H1 (cell line): ENCODE measurements around the gene CNNM1. TPM values are rescaled to one million over a fixed set of nuclear protein-coding genes. Genes with fewer than 3 reads are reported as not detected.

Source experiments
- ASH2L ChIP-seq: fragments of 200-600, 300-600 bp; sonication (generic); IDR thresholded peaks from one replicate; pipeline ENCODE4 v1.7.1; 2017; ENCODE audit warnings: low read length
- BRCA1 ChIP-seq: IDR thresholded peaks from 2 replicates; pipeline ENCODE4 v1.6.1; 2012; ENCODE audit warnings: low read depth, low read length, improper control_type of control experiment
- NANOG ChIP-seq: IDR thresholded peaks from 2 replicates; pipeline ENCODE4 v1.6.1; 2011; ENCODE audit warnings: low read length, low read depth, mild to moderate bottlenecking, inconsistent platforms; ENCODE audit not compliant: insufficient read depth, poor library complexity, severe bottlenecking
- POLR2A ChIP-seq, 2 experiments: IDR thresholded peaks; 1 replicate in 1 of 2; 2 replicates in 1 of 2; pipeline ENCODE4 v1.6.1; 2011; ENCODE audit warnings: low read depth in 2 of 2, low read length in 2 of 2, mild to moderate bottlenecking in 2 of 2; ENCODE audit errors: control extremely low read depth in 1 of 2
- RAD21 ChIP-seq, 2 experiments: IDR thresholded peaks in 1 of 2; conservative IDR thresholded peaks in 1 of 2; 2 replicates each; pipeline ENCODE4 v1.6.1; 2011; ENCODE audit warnings: low read depth in 2 of 2, low read length in 2 of 2, improper control_type of control experiment in 1 of 2, inconsistent platforms in 1 of 2, mild to moderate bottlenecking in 1 of 2, moderate library complexity in 1 of 2
- SAP30 ChIP-seq: fragments of 300-600 bp; sonication (generic); IDR thresholded peaks from 2 replicates; pipeline ENCODE4 v1.7.1; 2012; ENCODE audit warnings: low read length, moderate library complexity, mild to moderate bottlenecking, inconsistent platforms; ENCODE audit not compliant: insufficient read depth, insufficient replicate concordance
- SIX5 ChIP-seq: IDR thresholded peaks from 2 replicates; pipeline ENCODE4 v1.6.1; 2011; ENCODE audit warnings: mild to moderate bottlenecking, low read depth, low read length
- polyA plus RNA-seq, 7 experiments: library from polyadenylated mRNA; depleted of rRNA in 3 of 7; stranded (reverse) in 5 of 7; unstranded in 2 of 7; fragments of >200 nt in 5 of 7; fragments of 200-250 nt in 2 of 7; gene quantifications; 1 replicate in 5 of 7; 2 replicates in 1 of 7; 4 replicates in 1 of 7; pipeline versions ENCODE4 v1.2.1 to v1.2.3, GENCODE V29; 2011 to 2013; ENCODE audit warnings: missing spikeins in 2 of 7, mixed read lengths in 2 of 7
- total RNA-seq: library from RNA; stranded (reverse); fragmentation: NEBNext Ultra II Directional; extraction: Animal tissue kit (Norgen Biotek cat#: 25700); gene quantifications from 2 replicates; pipeline ENCODE4 v1.2.1, GENCODE V29; 2021
- TF ChIP-seq, protein P1 (sequence below): fragments of 300-600 bp; sonication (generic); IDR thresholded peaks from 2 replicates; pipeline ENCODE4 v1.7.1; 2012; ENCODE audit warnings: low read length, moderate library complexity, mild to moderate bottlenecking, inconsistent platforms; ENCODE audit not compliant: insufficient replicate concordance

Gene CNNM1
- total and polyA plus RNA-seq, 2 of the 8 experiments (the other 6 are each of a cell fraction or from before 2014, with no cell fraction given) = 0.74 to 0.92 TPM

- TF ChIP-seq RAD21 (IDR thresholded peaks at IDR 0.05 in 1 of 2, conservative IDR thresholded peaks at IDR 0.05 in 1 of 2; ENCODE audit: low read depth in 2 of 2, low read length in 2 of 2) (no peak), NANOG (no peak), ASH2L (no peak), SAP30 (no peak), SIX5 (no peak), POLR2A (IDR thresholded peaks at IDR 0.05; ENCODE audit: control extremely low read depth in 1 of 2, low read depth in 2 of 2, low read length in 2 of 2) (no peak), BRCA1 (no peak)
- TF ChIP-seq, protein P1, sequence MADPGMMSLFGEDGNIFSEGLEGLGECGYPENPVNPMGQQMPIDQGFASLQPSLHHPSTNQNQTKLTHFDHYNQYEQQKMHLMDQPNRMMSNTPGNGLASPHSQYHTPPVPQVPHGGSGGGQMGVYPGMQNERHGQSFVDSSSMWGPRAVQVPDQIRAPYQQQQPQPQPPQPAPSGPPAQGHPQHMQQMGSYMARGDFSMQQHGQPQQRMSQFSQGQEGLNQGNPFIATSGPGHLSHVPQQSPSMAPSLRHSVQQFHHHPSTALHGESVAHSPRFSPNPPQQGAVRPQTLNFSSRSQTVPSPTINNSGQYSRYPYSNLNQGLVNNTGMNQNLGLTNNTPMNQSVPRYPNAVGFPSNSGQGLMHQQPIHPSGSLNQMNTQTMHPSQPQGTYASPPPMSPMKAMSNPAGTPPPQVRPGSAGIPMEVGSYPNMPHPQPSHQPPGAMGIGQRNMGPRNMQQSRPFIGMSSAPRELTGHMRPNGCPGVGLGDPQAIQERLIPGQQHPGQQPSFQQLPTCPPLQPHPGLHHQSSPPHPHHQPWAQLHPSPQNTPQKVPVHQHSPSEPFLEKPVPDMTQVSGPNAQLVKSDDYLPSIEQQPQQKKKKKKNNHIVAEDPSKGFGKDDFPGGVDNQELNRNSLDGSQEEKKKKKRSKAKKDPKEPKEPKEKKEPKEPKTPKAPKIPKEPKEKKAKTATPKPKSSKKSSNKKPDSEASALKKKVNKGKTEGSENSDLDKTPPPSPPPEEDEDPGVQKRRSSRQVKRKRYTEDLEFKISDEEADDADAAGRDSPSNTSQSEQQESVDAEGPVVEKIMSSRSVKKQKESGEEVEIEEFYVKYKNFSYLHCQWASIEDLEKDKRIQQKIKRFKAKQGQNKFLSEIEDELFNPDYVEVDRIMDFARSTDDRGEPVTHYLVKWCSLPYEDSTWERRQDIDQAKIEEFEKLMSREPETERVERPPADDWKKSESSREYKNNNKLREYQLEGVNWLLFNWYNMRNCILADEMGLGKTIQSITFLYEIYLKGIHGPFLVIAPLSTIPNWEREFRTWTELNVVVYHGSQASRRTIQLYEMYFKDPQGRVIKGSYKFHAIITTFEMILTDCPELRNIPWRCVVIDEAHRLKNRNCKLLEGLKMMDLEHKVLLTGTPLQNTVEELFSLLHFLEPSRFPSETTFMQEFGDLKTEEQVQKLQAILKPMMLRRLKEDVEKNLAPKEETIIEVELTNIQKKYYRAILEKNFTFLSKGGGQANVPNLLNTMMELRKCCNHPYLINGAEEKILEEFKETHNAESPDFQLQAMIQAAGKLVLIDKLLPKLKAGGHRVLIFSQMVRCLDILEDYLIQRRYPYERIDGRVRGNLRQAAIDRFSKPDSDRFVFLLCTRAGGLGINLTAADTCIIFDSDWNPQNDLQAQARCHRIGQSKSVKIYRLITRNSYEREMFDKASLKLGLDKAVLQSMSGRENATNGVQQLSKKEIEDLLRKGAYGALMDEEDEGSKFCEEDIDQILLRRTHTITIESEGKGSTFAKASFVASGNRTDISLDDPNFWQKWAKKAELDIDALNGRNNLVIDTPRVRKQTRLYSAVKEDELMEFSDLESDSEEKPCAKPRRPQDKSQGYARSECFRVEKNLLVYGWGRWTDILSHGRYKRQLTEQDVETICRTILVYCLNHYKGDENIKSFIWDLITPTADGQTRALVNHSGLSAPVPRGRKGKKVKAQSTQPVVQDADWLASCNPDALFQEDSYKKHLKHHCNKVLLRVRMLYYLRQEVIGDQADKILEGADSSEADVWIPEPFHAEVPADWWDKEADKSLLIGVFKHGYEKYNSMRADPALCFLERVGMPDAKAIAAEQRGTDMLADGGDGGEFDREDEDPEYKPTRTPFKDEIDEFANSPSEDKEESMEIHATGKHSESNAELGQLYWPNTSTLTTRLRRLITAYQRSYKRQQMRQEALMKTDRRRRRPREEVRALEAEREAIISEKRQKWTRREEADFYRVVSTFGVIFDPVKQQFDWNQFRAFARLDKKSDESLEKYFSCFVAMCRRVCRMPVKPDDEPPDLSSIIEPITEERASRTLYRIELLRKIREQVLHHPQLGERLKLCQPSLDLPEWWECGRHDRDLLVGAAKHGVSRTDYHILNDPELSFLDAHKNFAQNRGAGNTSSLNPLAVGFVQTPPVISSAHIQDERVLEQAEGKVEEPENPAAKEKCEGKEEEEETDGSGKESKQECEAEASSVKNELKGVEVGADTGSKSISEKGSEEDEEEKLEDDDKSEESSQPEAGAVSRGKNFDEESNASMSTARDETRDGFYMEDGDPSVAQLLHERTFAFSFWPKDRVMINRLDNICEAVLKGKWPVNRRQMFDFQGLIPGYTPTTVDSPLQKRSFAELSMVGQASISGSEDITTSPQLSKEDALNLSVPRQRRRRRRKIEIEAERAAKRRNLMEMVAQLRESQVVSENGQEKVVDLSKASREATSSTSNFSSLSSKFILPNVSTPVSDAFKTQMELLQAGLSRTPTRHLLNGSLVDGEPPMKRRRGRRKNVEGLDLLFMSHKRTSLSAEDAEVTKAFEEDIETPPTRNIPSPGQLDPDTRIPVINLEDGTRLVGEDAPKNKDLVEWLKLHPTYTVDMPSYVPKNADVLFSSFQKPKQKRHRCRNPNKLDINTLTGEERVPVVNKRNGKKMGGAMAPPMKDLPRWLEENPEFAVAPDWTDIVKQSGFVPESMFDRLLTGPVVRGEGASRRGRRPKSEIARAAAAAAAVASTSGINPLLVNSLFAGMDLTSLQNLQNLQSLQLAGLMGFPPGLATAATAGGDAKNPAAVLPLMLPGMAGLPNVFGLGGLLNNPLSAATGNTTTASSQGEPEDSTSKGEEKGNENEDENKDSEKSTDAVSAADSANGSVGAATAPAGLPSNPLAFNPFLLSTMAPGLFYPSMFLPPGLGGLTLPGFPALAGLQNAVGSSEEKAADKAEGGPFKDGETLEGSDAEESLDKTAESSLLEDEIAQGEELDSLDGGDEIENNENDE = no peak
Measured at GRCh38 chr10:99364125-99364524, 35.0 kb downstream of the CNNM1 start (continued).
